Measurements from ENCODE around the gene CENATAC.
A peak's percentile ranks its signal among the peaks of the same experiment; 100 is the strongest.
"Not testable (repeated sequence)": the region's sequence is repeated elsewhere in the genome, so short reads cannot be mapped to it uniquely, and the experiment has no call there.

The CENATAC gene

GRCh38 chr11:119026970-119027369 is 29.0 kb downstream of the CENATAC start:
- no peak for DNase-seq (ENCODE audit: low read depth in 2 of 2)

- DNase-seq (ENCODE audit: low read depth in 2 of 2) = no peak
Observed at GRCh38 chr11:119027561-119028345, 29.8 kb downstream of the CENATAC start.

GRCh38 chr11:119028346-119029068 is 30.6 kb downstream of the CENATAC start:
- DNase-seq (ENCODE audit: low read depth in 2 of 2) = no peak

- no peak for DNase-seq (ENCODE audit: low read depth in 2 of 2)
Observed at GRCh38 chr11:119029069-119029339, 31.1 kb downstream of the CENATAC start.

- DNase-seq (ENCODE audit: low read depth in 2 of 2) = no peak
Observed at GRCh38 chr11:119029340-119030028, 31.5 kb downstream of the CENATAC start.

- no peak for DNase-seq (ENCODE audit: low read depth in 2 of 2)
Observed at GRCh38 chr11:119030029-119030328, 32.0 kb downstream of the CENATAC start.

- DNase-seq (ENCODE audit: low read depth in 2 of 2) = peak; percentile 98 to 99
Observed at GRCh38 chr11:119030329-119031047, 32.5 kb downstream of the CENATAC start, which contains the start of gene SLC37A4. SLC37A4 (minus strand) TSS chr11:119030877.

- DNase-seq (ENCODE audit: low read depth in 2 of 2) = no peak
Observed at GRCh38 chr11:119031912-119032280, 34.0 kb downstream of the CENATAC start.

GRCh38 chr11:119033421-119033820 is 35.5 kb downstream of the CENATAC start:
- not testable (repeated sequence) for DNase-seq (ENCODE audit: low read depth in 2 of 2)

GRCh38 chr11:119034813-119035212 is 36.9 kb downstream of the CENATAC start:
- no peak for DNase-seq (ENCODE audit: low read depth in 2 of 2)

- no peak for DNase-seq (ENCODE audit: low read depth in 2 of 2)
Observed at GRCh38 chr11:119038884-119039283, 40.9 kb downstream of the CENATAC start.

- DNase-seq (ENCODE audit: low read depth in 2 of 2) = not testable (repeated sequence)
Observed at GRCh38 chr11:119039471-119039870, 41.5 kb downstream of the CENATAC start.

GRCh38 chr11:119041821-119042514 is 44.0 kb downstream of the CENATAC start:
- DNase-seq (ENCODE audit: low read depth in 2 of 2) = no peak

- no peak for DNase-seq (ENCODE audit: low read depth in 2 of 2)
Observed at GRCh38 chr11:119042927-119043326, 45.0 kb downstream of the CENATAC start.

GRCh38 chr11:119044708-119045107 is 46.8 kb downstream of the CENATAC start:
- DNase-seq (ENCODE audit: low read depth in 2 of 2) = no peak

- no peak for DNase-seq (ENCODE audit: low read depth in 2 of 2)
Observed at GRCh38 chr11:119046489-119046888, 48.6 kb downstream of the CENATAC start.

GRCh38 chr11:119047205-119047604 is 49.3 kb downstream of the CENATAC start:
- DNase-seq (ENCODE audit: low read depth in 2 of 2) = no peak

- no peak for DNase-seq (ENCODE audit: low read depth in 2 of 2)
Observed at GRCh38 chr11:119048644-119049043, 50.7 kb downstream of the CENATAC start.

- DNase-seq (ENCODE audit: low read depth in 2 of 2) = no peak
Observed at GRCh38 chr11:119049081-119049480, 51.1 kb downstream of the CENATAC start.

- no peak for DNase-seq (ENCODE audit: low read depth in 2 of 2)
Observed at GRCh38 chr11:119051440-119052162, 53.7 kb downstream of the CENATAC start.
